ENCODE measurements around the gene NRF1. TPM values are rescaled to one million over a fixed set of nuclear protein-coding genes. Genes with fewer than 3 reads are reported as not detected.
A peak's percentile ranks its signal among the peaks of the same experiment; 100 is the strongest.

NRF1 gene
- total RNA-seq, 2 donors from 2014 or later, result 11.7 to 13.8 TPM

GRCh38 chr7:129750501-129750900, 139.0 kb downstream of the NRF1 start:
- DNase-seq (ENCODE audit: low spot score), result no peak
- intact Hi-C loops (cut with DNase I), result no loop called here

DNA sequence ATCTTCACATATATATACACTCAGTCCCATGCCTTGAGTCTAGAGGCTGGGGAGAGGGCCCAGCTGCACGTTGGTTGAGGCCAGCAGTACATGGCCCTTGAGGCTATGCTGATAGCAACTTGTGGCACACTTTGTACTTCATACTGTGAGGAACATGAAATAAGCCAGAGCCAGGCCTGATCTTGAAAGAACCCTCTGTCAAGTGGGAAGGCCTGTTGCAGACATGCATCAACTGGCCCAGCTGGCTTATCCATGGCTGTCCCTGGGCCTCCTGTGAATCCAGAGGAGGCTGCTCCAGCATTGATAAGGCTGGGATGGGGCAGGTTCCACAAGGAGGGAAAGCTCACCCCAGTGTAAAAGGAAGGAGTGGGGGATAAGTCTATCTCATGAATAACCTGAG, 140.4 kb downstream of the NRF1 start:
- intact Hi-C loops (cut with DNase I), result no loop called here

GRCh38 chr7:129752760-129753159, 141.2 kb downstream of the NRF1 start:
- intact Hi-C loops (cut with DNase I), result no loop called here
- no peak for DNase-seq (ENCODE audit: low spot score)

More for the DNA sequence above, 140.4 kb downstream of the NRF1 start:
- DNase-seq (ENCODE audit: low spot score), result no peak

- intact Hi-C loops (cut with DNase I), result no loop called here
- DNase-seq (ENCODE audit: low spot score), result no peak
Measured at GRCh38 chr7:129754406-129754805, 142.9 kb downstream of the NRF1 start.

DNA sequence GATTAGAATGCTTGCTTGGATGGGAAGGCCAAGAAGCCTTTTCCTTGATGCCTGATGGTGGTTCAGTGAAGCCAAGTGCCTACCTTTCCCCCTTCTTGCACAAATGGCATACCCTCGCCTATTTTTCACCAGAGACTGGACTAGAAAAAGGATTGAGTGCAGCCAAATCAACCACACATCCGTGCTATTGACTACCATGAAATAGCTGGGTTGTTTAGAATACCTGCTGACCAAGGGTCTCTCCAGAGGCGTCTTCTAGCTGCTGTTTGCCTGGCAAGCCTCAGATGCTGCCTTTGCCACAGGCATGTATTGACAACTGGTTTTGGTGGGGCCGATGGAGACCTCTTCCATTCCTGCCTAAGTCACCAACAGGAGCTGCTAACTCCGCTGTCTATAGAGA, 146.5 kb downstream of the NRF1 start:
- intact Hi-C loops (cut with DNase I), result no loop called here
- DNase-seq (ENCODE audit: low spot score), result no peak

GRCh38 chr7:129762387-129762969, 151.0 kb downstream of the NRF1 start:
- DNase-seq (ENCODE audit: low spot score), result no peak
- intact Hi-C loops (cut with DNase I), result no loop called here

DNA sequence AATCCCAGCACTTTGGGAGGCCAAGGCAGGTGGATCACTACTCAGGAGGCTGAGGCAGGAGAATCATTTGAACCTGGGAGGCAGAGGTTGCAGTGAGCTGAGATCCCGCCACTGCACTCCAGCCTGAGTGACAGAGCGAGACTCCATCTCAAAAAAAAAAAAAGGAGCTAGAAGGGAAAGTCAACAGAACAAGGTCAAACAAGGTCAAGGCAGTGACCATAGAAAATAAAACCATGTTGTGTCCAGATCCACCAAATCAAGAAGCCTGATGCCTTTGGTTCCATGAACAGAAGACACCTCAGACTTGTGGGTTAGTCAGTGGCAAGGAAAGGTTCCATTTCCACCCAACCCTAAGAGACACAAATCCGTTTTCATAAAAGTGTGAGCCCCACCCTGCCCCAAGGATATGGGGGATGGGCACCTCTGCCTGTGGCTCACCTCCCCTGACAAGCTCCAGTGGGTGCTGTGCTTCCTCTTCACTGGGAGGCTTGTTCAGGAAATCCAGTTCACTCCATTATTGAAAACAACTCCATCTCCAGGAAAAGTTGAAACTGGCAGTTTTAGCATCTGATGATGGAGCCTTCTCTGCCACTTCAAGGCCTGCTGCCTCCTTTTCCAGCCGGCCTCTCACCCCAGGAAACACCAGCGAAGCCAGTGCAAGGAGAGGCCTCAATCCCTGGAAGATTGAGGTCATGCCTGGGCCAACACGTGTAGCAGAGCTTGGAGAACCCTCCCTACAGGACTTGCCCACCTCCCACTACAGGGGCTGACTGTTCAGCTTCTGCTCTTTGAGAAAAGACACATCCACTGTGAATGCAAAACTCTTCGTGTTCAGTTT, 152.9 kb downstream of the NRF1 start:
- intact Hi-C loops (cut with DNase I), result no loop called here
- DNase-seq (ENCODE audit: low spot score), result no peak

DNA sequence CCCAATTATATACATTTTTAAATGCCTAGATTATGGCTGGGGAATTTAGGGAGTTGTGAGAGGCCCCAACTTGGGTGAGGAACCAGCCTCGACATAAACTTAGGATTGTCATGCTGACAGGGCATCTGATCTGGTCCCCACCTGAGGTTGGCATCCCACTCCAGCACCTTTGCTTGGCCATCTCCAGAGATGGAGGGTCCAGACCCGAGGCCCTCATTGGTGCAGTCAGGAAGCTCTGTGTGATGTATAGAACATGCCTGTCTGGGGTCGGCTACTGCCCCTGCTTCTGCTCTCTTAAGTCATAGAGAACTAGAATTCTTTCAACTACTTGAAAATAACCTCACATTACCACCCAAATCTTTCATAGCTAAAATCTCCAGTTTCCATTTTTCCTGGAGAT, 153.8 kb downstream of the NRF1 start:
- no peak for DNase-seq (ENCODE audit: low spot score)
- intact Hi-C loops (cut with DNase I), result no loop called here

DNA sequence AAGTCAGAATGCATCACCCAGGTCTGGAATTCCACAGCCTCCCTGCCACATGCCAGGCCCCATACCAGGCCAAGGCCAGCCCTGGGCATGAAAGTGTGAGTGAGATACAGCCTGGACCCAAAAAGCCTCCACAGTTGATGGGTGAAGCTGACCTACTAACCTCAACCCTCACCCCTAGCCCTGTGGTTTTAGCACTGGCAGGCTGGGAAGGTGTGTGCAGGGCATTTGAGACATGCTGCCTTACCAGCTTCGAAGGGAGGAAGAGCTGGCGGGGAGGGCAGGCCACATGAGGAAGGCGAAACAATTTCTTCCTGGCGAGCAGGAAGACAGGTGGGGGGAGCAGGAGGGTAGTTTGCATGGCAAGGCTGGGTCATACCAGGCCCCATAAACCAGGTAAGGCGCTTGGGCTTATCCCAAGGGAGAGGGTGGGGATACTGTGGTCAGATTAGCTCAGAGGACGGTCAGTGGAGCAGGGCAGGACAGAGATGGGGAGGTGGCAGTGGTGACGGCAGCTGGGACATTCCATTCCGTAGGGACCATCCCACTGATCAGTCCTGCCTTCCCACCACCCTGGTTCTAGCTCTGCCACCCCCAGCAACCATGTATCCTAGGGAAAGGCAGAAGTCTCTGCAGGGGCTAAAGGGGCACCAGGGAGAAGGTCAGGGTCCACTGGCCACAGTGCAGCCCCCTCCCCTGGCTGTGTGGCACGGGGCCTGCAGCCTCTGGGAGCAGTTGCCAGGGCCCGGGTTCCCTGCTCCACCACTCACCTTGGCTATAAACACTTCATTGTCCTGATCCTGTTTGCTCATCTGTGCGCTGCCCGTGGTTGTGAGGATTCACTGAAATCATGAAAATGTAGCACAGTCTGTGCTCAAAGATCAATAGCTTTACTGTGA, 155.8 kb downstream of the NRF1 start:
- DNase-seq (ENCODE audit: low spot score), result no peak
- intact Hi-C loops (cut with DNase I), result no loop called here

DNA sequence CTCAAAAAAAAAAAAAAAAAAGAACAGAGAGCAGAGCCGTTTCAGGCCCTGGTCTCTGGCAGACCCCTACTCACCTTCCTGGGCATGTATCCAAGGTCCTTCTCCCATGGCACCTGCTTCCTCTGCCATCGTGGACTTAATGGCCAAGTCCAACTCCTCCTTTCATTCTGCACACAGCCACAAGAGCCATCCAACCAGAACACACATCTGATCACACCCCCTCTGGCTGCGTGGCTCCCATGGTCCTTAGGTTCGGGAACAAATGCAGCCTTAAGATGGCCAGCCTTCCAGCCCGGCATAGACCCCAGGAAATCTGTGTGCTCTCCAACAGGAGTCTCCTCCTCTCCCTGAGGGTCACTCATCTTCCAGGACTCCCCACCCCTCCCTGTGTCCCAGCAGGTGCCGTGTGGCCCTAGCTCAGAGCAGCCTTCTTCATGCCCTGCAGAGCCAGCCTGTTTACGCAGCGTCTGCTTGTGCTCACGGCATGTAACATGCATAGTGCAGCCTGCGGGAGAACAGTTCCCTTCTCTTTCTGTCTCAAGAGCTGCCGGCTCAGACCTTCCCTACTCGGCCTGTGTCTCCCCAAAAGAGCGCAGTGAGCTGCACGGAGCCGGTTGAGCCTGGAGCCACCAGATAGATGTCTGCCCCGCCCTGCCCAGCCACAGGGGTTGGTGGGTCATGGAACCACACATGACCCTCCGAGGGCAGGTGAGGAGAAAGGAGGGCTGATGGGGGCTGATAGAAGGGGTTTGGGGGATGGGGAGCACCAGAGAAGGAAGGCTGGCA, 157.3 kb downstream of the NRF1 start:
- intact Hi-C loops (cut with DNase I), result no loop called here
- no peak for DNase-seq (ENCODE audit: low spot score)

DNA sequence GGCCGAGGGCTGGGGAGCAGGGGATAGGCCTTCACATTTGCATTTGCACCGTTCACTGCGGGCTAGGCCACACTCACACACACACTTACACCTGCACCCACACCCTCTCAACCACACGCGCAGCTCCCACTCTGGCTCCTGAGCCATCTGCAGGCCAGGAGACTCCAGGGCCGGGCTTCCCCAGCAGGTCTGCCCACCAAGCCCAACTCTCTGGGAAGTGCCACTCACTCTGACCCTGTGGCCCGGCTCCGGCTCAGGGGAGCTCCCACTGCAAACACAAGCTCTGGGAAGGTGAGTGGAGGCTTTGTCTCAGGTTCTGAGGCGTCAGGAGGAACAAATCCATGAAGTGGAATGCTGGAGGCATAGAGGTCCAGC, 157.9 kb downstream of the NRF1 start:
- intact Hi-C loops (cut with DNase I), result no loop called here
- DNase-seq (ENCODE audit: low spot score), result no peak

- intact Hi-C loops (cut with DNase I), result no loop called here
- no peak for DNase-seq (ENCODE audit: low spot score)
Measured at GRCh38 chr7:129769866-129770808, 158.6 kb downstream of the NRF1 start.

GRCh38 chr7:129771201-129771927, 159.8 kb downstream of the NRF1 start:
- DNase-seq (ENCODE audit: low spot score), result no peak
- intact Hi-C loops (cut with DNase I), result no loop called here

DNA sequence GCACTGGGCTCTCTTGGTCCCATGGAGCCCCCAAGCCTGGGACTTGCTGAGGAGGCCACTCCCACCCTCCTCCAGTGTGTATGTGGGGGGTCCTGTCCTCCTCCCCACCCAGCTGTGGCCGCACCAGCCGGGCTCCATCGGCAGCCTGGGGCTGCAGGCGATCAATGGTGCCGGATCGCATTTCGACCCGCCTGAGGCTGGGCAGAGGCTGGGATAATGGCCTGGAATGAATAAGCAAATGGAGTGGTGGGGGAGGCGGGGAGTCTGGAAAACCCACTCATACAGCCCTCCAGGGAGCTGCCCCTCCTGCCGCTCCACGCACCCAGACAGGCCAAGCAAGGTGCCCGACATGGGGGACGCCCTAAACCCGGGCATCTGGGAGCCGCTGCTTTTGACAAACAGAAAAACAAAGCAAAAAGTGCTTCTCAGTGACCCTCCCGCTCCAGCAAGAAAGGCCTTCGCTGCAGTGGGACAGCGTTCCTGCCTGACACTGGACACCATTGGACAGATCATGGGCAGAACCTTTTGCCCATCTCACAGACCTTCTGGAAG, 160.5 kb downstream of the NRF1 start:
- DNase-seq (ENCODE audit: low spot score), result peak; percentile 72
- intact Hi-C loops (cut with DNase I), result no loop called here

- DNase-seq (ENCODE audit: low spot score), result peak; percentile 67
- intact Hi-C loops (cut with DNase I), result loop anchor here in 1 of 2 donors (1.0 kb wide), 1 partner anchor 27 kb away; no protein-coding TSS in a partner anchor
Measured at GRCh38 chr7:129772646-129773280, 161.2 kb downstream of the NRF1 start.

DNA sequence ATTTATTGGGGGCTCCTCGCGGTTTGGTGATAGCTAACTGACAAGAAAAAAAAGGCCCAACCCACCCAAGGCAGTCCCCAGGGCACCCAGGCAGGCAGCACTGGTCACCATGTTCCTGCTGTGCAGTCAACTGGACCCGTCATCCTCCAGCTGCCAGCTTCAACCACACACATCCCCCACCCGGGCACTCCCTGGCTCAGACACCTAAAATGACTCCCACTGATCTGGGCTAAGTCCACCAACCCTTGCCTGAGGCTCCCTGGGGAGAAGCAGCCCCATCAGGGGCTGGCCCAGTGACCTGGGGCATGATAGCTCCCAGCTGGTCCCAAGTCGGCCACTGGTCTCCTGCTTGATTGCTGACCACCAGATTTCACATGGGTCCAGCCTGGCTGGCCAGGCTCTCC, 161.8 kb downstream of the NRF1 start:
- DNase-seq (ENCODE audit: low spot score), result no peak
- intact Hi-C loops (cut with DNase I), result loop anchor here in 1 of 2 donors (1.0 kb wide), 1 partner anchor 28 kb away; no protein-coding TSS in a partner anchor

- intact Hi-C loops (cut with DNase I), result loop anchor here in 1 of 2 donors (1.0 kb wide), 1 partner anchor 29 kb away; no protein-coding TSS in a partner anchor
- no peak for DNase-seq (ENCODE audit: low spot score)
Measured at GRCh38 chr7:129773871-129774270, 162.4 kb downstream of the NRF1 start.
